KBM-7 (cell line): ENCODE data around the gene TOMM34.

ENCODE experiments used
- DNase-seq: peaks from one replicate; pipeline ENCODE4 v3.0.0-alpha.2; 2015
- in situ Hi-C: fragments of 300-500 bp; cut with MboI; formaldehyde crosslinking; loops from 2 replicates; pipeline ENCODE4 v1.14.3; 2020; ENCODE audit warnings: low sequenced_read_pairs, low pct_unique_long_range_greater_than_20kb, mixed read lengths

The TOMM34 gene

GRCh38 chr20:44908987-44909871 is 51.0 kb downstream of the TOMM34 start:
- DNase-seq, result no peak
- in situ Hi-C loops, result no loop called here

DNA sequence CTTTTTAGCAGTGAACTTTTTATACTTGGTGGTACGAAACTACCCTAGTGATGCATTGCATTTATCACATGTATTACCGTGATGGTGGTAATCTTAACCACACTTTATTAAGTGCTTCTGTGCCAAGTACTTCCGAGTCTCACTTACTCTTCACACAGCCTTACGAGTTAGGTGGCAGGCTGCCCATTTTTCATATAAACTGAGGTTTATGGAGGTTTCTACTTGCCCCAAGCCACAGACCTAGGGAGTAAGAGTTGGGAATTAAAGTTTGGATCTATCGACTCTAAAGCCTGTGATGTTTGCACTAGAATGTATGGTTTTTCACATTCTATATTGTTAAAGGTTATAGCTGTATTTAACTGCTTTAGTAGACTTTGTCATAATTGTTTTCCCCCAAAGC is 55.8 kb downstream of the TOMM34 start:
- in situ Hi-C loops, result no loop called here

DNA sequence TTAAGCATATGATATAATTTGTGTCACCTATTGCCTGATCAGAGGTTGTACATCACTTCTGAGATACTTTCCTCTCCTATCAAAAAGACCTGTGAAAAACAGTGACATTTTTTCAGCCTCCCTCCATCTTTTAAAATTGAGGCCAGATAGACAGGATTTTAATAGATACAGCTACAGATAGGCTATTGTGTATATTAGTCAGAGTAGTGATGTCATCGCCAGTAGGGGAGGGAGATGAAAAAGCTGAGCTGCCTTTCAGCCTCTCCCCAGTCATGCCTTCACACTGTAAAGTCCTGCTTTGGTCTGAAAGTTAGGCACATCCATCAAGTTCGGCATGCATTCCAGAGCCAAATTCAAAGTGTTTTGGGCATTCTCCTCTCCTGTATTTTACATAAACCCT is 58.2 kb downstream of the TOMM34 start:
- in situ Hi-C loops, result no loop called here
- DNase-seq, result no peak

More for the DNA sequence above, 55.8 kb downstream of the TOMM34 start:
- DNase-seq, result no peak

GRCh38 chr20:44900231-44900854 is 59.9 kb downstream of the TOMM34 start:
- in situ Hi-C loops, result no loop called here
- no peak for DNase-seq

GRCh38 chr20:44897133-44897532 is 63.1 kb downstream of the TOMM34 start:
- DNase-seq, result no peak
- in situ Hi-C loops, result no loop called here

DNA sequence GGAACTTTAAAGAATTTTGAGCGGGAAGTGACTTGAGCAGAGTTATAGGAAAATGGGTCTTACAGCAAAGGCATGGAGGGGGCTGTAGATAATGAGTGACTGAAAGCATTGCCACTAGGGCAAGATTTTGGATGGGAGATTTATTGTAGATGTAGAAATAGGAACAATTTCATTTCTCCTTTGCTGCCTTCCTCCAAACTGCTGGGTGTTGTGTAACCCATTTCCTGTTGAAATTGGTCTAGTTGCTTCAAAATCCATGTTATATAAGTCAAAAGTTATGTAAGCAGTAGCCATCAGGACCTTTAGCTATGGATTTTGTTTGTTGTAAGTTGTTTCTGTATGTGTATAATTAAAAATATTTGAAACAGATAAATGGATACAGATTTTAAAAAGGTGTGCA is 63.6 kb downstream of the TOMM34 start:
- in situ Hi-C loops, result no loop called here
- peak; percentile 59 for DNase-seq

GRCh38 chr20:44894959-44895358 is 65.2 kb downstream of the TOMM34 start:
- in situ Hi-C loops, result no loop called here
- no peak for DNase-seq
